Measurements from ENCODE around the gene HLA-DQA2. TPM values are rescaled to one million over a fixed set of nuclear protein-coding genes. Genes with fewer than 3 reads are reported as not detected.

Gene HLA-DQA2
- total and polyA plus RNA-seq, 8 donors: 0.23 to 3.3 TPM; not detected in 6

DNA sequence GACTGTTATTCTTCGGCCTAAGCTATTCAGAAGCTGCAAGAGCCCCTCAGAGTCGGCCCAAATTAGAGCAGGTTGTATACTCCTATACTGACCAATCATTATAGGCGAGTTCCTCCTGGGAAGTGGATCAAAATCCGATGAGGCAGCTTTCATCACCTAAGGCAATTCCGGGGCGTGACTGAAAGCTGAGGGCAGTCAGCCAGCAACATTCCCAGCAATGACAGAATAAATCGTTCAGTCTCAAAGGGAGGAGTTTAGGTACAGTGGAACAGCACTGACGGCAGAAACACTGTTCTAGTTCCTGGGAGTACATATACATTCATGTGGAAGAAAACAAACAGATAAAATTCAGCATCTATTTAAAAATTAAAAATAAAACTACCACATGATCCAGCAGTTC lies 11.4 kb downstream of the HLA-DQA2 start:
- Histone ChIP-seq H3K36me3 (no peaks in the 10 kb centered on the region), H3K27ac (no peak overlapping the region), H3K4me1 (no peaks in the 10 kb centered on the region), H3K4me3 (no peak overlapping the region), H3K27me3 (peaks cover 0 to 17% (median 6%) of the 10 kb centered on the region in 3 donors), H3K9me3 (no peaks in the 10 kb centered on the region)
- no peak for DNase-seq
- 31 to 53% (median 49%) methylated on average over 8 of the region's 8 CpGs for WGBS, 5 donors
- intact Hi-C loops (cut with DNase I; ENCODE audit: low total_unique reads): no loop called here
- no peak for TF ChIP-seq POLR2A (IDR thresholded peaks at IDR 0.05)
- no peak for TF ChIP-seq EP300 (IDR thresholded peaks at IDR 0.05)
- TF ChIP-seq, protein P1, sequence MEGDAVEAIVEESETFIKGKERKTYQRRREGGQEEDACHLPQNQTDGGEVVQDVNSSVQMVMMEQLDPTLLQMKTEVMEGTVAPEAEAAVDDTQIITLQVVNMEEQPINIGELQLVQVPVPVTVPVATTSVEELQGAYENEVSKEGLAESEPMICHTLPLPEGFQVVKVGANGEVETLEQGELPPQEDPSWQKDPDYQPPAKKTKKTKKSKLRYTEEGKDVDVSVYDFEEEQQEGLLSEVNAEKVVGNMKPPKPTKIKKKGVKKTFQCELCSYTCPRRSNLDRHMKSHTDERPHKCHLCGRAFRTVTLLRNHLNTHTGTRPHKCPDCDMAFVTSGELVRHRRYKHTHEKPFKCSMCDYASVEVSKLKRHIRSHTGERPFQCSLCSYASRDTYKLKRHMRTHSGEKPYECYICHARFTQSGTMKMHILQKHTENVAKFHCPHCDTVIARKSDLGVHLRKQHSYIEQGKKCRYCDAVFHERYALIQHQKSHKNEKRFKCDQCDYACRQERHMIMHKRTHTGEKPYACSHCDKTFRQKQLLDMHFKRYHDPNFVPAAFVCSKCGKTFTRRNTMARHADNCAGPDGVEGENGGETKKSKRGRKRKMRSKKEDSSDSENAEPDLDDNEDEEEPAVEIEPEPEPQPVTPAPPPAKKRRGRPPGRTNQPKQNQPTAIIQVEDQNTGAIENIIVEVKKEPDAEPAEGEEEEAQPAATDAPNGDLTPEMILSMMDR (IDR thresholded peaks at IDR 0.05): no peak
- no peak for TF ChIP-seq POLR2AphosphoS5 (IDR thresholded peaks at IDR 0.05)

DNA sequence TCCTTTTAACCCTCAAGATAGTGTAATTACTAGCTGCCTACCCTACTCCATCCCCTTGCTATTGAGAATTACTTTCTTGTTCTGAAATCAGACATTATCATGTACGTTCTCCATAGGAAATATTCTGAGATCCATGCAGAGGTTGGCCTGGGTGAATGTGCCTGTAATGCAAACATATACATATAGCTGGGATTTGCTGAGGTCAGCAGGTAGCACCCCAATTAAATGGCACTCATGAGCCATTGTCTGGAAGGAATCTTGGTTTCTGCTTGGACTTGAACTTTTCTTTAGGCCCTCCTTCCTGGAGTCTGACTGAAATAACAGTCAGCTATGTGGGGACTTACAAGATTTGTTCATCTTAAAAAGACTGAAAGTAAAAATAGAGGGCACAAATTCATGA lies 18.5 kb downstream of the HLA-DQA2 start:
- no peak for TF ChIP-seq POLR2A (IDR thresholded peaks at IDR 0.05)
- no peak for TF ChIP-seq EP300 (IDR thresholded peaks at IDR 0.05)
- no peak for TF ChIP-seq POLR2AphosphoS5 (IDR thresholded peaks at IDR 0.05)
- TF ChIP-seq, protein P1 (IDR thresholded peaks at IDR 0.05): no peak
- H3K36me3 ChIP-seq: no peaks in the 10 kb centered on the region
- no peak overlapping the region for H3K4me3 ChIP-seq
- no peaks in the 10 kb centered on the region for H3K4me1 ChIP-seq
- H3K27ac ChIP-seq: no peak overlapping the region
- H3K9me3 ChIP-seq: no peaks in the 10 kb centered on the region
- intact Hi-C loops (cut with DNase I; ENCODE audit: low total_unique reads): no loop called here
- 74 to 82% (median 79%) methylated on average over 1 of the region's 1 CpG for WGBS, 5 donors
- no peak for DNase-seq
- H3K27me3 ChIP-seq: peaks cover 0 to 40% (median 11%) of the 10 kb centered on the region in 3 donors

DNA sequence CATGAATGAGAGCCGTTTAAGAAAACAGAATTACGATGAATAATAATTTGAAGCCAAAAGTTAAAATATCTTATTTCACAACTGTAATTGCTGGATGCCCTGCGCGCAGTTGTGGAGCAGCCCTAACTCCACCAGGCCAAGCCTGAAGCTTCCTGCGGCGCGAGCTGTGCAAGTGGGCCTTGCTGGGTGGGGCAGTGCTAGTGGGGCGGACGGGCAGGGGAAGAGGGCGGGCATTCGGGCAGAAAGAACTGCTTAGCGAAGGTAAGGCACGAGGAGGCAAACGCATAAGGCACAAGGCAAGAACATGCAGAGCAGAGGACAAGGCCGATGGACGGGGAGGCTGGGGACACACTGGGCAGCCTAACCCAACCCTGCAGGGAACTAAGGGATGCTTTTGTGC lies 19.9 kb downstream of the HLA-DQA2 start:
- peaks cover 0 to 37% (median 11%) of the 10 kb centered on the region in 3 donors for H3K27me3 ChIP-seq
- H3K36me3 ChIP-seq: no peaks in the 10 kb centered on the region
- WGBS, 5 donors: 68 to 90% (median 82%) methylated on average over 16 of the region's 16 CpGs
- intact Hi-C loops (cut with DNase I; ENCODE audit: low total_unique reads): no loop called here
- DNase-seq: no peak
- no peak for TF ChIP-seq POLR2A (IDR thresholded peaks at IDR 0.05)
- TF ChIP-seq, protein P1 (IDR thresholded peaks at IDR 0.05): no peak
- no peak for TF ChIP-seq EP300 (IDR thresholded peaks at IDR 0.05)
- no peak for TF ChIP-seq POLR2AphosphoS5 (IDR thresholded peaks at IDR 0.05)
- no peaks in the 10 kb centered on the region for H3K4me1 ChIP-seq
- H3K4me3 ChIP-seq: no peak overlapping the region
- no peaks in the 10 kb centered on the region for H3K9me3 ChIP-seq
- H3K27ac ChIP-seq: no peak overlapping the region

DNA sequence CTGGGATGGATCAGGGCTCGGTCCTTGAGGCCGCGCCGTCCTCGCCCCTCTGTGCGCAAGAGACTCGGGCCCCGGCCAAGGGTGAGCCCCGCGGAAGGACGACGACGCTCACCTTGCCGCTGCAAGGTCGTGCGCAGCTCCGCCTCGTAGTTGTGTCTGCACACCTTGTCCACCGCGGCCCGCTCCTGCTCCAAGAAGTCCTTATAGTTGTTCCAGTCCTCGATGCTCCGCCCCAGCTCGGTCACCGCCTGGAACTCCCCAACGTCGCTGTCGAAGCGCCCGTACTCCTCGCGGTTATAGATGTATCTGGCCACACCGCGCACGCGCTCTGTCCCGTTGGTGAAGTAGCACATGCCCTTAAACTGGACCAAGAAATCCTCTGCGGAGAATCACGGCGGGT lies 20.4 kb downstream of the HLA-DQA2 start:
- TF ChIP-seq POLR2AphosphoS5 (IDR thresholded peaks at IDR 0.05) (no peak), EP300 (IDR thresholded peaks at IDR 0.05) (no peak), POLR2A (IDR thresholded peaks at IDR 0.05) (no peak)
- TF ChIP-seq, protein P1 (IDR thresholded peaks at IDR 0.05): no peak
- 48 to 67% (median 60%) methylated on average over 30 to 40 of the region's 40 CpGs for WGBS, 5 donors
- H3K4me1 ChIP-seq: no peaks in the 10 kb centered on the region
- H3K36me3 ChIP-seq: no peaks in the 10 kb centered on the region
- H3K27ac ChIP-seq: no peak overlapping the region
- no peaks in the 10 kb centered on the region for H3K9me3 ChIP-seq
- no peak overlapping the region for H3K4me3 ChIP-seq
- no peak for DNase-seq
- intact Hi-C loops (cut with DNase I; ENCODE audit: low total_unique reads): no loop called here
- peaks cover 0 to 39% (median 11%) of the 10 kb centered on the region in 3 donors for H3K27me3 ChIP-seq

Data from stomach (tissue), 9 donors.